Measurements from ENCODE around the gene FNDC3A.

Gene FNDC3A

DNA sequence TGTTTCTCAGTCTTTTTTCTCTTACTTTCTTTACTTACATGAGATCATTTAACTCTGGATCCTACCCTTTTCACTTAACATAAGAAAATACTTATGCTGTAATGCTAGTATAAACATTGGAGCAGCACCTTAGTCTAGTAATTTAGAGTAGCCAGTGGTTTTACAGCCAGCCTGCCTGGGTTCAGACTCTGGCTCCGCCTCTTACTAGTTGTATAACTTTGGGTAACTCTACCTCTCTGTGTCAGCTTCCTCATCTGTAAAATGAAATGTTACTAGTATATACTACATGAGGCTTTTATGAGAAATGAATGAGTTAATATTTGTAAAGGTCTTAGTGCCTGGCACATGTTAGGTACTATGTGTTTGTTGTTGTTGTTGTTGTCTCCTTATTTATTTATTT is 277.6 kb downstream of the FNDC3A start:
- no peak for DNase-seq (ENCODE audit: low spot score)
- TF ChIP-seq, protein P1, sequence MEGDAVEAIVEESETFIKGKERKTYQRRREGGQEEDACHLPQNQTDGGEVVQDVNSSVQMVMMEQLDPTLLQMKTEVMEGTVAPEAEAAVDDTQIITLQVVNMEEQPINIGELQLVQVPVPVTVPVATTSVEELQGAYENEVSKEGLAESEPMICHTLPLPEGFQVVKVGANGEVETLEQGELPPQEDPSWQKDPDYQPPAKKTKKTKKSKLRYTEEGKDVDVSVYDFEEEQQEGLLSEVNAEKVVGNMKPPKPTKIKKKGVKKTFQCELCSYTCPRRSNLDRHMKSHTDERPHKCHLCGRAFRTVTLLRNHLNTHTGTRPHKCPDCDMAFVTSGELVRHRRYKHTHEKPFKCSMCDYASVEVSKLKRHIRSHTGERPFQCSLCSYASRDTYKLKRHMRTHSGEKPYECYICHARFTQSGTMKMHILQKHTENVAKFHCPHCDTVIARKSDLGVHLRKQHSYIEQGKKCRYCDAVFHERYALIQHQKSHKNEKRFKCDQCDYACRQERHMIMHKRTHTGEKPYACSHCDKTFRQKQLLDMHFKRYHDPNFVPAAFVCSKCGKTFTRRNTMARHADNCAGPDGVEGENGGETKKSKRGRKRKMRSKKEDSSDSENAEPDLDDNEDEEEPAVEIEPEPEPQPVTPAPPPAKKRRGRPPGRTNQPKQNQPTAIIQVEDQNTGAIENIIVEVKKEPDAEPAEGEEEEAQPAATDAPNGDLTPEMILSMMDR (IDR thresholded peaks at IDR 0.05; ENCODE audit: borderline replicate concordance, control extremely low read depth, extremely low read depth, insufficient read depth, missing control alignments): no peak
- in situ Hi-C loops (cut with MboI; ENCODE audit: low sequenced_read_pairs, unreplicated experiment): no loop called here

DNA sequence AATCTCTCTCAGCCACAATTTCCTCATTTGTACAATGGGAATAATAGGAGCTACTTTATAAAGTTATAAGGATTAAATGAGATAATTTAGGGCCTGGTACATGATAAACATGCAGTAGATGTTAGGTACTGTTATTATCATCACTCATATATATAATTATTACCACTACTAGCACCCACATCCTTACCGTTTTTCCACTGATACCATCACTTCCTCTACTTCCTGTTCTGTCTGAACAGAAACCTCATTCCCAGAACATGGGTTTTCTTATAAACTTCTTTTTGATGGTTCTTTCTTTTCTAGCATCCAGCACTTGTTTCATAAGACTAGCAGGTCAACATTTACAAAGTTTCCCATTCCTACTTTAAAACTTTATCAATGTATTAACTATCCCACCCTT is 278.3 kb downstream of the FNDC3A start:
- TF ChIP-seq, protein P1 (IDR thresholded peaks at IDR 0.05; ENCODE audit: borderline replicate concordance, control extremely low read depth, extremely low read depth, insufficient read depth, missing control alignments): no peak
- in situ Hi-C loops (cut with MboI; ENCODE audit: low sequenced_read_pairs, unreplicated experiment): no loop called here
- DNase-seq (ENCODE audit: low spot score): no peak

DNA sequence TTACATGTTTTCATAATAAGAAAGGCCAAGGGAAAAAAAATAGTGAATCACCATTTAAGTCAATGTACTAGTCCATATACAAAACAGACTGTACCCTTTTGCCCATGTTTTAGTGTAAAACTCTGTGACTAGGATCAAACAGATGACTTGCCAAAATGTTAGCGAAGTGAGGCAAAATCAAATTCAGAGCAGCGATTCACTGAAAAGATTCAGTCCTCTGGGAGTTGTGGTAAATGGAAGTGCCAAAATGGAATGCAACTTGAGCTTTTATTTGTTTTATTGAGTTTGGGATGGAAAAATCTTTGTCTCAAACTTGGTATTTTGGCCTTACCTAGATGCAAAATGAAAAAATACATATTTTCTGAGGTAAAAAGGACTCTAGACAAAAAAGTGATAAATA is 281.1 kb downstream of the FNDC3A start:
- in situ Hi-C loops (cut with MboI; ENCODE audit: low sequenced_read_pairs, unreplicated experiment): no loop called here
- no peak for DNase-seq (ENCODE audit: low spot score)
- TF ChIP-seq, protein P1 (IDR thresholded peaks at IDR 0.05; ENCODE audit: borderline replicate concordance, control extremely low read depth, extremely low read depth, insufficient read depth, missing control alignments): no peak

DNA sequence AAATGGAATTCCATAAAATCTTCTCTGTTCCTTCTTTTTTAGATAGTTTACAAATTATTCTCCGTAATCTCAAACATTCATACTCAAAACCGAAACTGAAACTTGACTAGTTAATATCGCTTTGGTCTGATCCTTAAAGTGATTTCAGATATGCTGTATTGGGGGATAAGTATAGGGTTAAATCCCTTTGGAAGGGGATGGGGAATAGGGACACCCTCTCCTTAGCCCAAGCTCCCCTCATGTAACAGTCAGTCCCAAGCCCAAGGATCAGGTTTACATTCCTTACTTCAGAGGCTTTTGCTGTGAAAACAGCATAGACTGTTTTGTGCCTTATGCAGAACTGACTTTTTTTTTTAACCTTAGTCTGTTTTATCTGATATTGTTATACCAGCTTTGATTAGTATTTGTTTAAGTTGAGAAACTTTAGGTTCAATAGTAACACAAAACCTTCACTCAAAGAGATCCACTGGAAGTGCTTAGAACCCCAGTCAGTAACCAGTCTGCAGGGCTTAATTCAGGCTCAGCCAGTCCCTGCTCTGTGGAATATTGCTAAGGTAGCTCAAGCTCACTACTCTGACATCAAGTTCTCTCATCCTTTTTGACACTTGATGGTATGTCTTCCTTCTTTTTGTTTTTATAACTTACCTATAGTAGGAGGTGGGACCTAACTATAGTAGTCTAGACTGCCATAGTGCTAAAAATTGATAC is 282.5 kb downstream of the FNDC3A start:
- DNase-seq (ENCODE audit: low spot score): no peak
- TF ChIP-seq, protein P1 (IDR thresholded peaks at IDR 0.05; ENCODE audit: borderline replicate concordance, control extremely low read depth, extremely low read depth, insufficient read depth, missing control alignments): no peak
- in situ Hi-C loops (cut with MboI; ENCODE audit: low sequenced_read_pairs, unreplicated experiment): no loop called here

All from GM13976 (cell line).